ENCODE data around the gene MICOS13.
A peak's percentile ranks its signal among the peaks of the same experiment; 100 is the strongest.

The MICOS13 gene, protein sequence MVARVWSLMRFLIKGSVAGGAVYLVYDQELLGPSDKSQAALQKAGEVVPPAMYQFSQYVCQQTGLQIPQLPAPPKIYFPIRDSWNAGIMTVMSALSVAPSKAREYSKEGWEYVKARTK

DNA sequence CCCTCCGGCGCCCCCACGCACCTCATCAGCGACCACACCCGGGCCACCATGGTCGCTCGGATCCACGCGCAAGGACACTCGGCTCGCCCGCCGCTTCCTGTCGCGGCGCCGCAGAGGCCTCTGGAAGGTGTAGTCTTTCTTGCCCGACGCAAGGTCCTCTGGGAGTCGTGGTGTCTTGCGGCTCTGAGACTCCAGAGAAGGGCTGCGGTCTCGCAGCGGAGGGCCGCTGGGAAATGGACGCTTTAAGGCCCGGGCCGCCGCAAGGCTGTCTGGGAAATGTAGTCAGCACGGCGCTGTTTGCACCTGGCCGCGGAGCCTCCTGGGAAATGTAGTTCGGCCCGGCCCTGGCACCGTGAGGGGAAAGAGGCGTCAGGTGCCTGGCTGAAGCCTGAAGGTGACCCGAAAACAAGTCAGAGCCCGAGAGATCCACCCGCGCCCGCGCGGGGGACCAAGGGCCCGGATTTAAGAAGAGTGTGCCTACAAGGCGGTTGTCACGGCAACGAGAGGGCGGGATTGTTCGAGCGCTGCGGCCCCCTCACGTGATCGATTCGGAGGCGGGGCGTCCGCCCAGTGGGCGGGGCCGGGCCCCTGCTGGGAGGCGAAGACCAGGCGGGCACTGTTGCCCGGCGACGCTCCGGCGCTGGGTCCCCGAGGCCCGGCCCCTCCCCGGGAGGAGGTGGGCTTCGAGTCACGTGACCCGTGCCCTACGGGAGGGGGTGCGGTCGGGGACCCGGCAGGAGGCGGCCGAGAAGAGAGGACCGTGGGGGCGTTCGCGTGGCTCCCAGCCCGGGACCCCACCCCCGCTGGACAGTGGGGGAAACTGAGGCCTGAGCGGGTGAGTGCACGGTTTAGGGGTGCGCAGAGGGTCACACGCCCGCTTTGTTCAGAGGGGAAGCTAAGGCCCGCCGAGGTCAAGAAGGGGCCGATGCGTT is at the start of gene MICOS13, which contains the start of gene HSD11B1L:
Gene MICOS13, minus strand, starts transcription at position 80 of the 932 bp plus-strand sequence. Its CDS starts 30 bp downstream, at position 50.
Gene HSD11B1L, plus strand, starts transcription at position 591 of the 932 bp plus-strand sequence. CDS start 3,806 bp downstream, outside the sequence.
- ATAC-seq (peak; percentile 97), DNase-seq (peak; percentile 97)
- Mint-ChIP-seq H3K4me3 (peak within 1 kb of the TSS; percentile 98), H3K9me3 (no peaks in the 10 kb centered on the region), H3K27me3 (peaks cover 4% of the 10 kb centered on the region), H3K4me1 (peaks cover 16% of the 10 kb centered on the region), H3K36me3 (ENCODE audit: low read depth) (no peaks in the 10 kb centered on the region), H3K27ac (peak within 1 kb of the TSS; percentile 99)

DNA sequence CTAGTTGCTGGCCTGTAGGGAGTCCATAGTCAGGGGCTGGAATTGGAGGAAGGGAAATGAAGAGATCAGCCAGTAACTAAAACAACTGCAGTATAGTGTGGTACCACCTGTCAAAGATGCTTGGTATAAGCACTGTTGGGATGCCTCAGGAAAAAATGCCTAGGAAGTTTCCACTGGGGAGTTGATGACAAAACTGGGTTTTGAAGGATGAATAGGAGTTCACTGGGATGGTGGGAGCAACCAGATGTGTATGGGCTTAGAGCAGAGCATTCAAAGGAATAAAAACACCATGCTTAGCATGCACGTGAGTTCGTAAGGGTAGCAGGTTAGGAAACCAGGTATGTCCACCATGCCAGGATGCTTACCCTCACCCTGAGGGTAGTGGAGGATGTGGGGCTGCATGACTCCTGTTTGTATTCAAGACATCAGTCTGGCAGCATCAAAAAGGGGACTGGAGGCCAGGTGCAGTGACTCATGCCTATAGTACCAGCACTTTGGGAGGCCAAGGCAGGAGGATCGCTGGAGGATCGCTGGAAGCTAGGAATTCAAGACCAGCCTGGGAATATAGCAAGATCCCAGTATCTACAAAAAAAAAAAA is 47.2 kb upstream of the MICOS13 start:
- H3K27me3 Mint-ChIP-seq: peaks cover 2% of the 10 kb centered on the region
- H3K9me3 Mint-ChIP-seq: no peaks in the 10 kb centered on the region
- H3K4me3 Mint-ChIP-seq: no peak overlapping the region
- H3K27ac Mint-ChIP-seq: no peak overlapping the region
- no peaks in the 10 kb centered on the region for H3K36me3 Mint-ChIP-seq (ENCODE audit: low read depth)
- H3K4me1 Mint-ChIP-seq: no peaks in the 10 kb centered on the region
- DNase-seq: no peak
- ATAC-seq: no peak

DNA sequence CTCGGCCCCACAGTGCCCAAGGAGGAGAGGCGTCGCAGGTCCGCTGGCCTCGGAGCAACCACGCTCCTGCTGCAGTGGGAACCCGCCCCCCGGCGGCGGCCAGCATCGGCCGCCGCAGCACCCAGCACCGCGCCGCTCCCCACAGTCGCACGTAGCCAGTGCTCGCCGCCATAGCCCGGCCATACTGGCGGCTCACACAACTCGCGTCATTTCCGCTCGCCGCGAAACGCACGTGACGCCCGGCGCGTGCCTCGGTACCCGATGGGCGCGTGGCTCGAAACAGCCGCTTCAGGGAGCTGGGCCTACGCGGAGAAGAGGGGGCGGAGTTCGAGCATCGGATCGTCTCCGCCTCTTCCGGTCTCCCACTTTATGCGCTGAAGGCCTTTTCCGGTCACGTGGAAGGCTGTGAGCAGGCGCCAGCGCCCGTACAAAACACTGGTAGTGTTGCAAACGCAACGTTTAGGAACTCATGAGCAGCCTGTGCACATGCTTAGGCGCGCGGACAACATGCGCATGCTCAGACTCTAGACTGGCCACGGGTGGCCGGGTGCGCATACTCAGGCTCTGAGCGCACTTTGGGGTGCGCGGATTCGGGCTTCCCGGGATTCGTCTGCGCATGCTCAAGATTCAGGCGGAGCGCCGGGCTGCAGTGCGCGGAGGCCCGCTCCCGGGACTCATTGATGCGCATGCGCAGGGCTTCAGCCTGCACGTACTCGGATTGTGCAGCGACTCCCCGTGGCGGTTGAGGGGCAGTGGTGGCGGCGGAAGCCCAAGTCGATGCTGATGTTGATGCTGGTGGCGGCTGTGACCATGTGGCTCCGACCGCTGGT is 39.9 kb upstream of the MICOS13 start, which contains the start of the genes CATSPERD and LONP1:
Gene CATSPERD, plus strand, starts transcription at position 677 of the 830 bp plus-strand sequence. Its CDS starts 101 bp downstream, at position 778.
Gene LONP1, minus strand, starts transcription at position 186 of the 830 bp plus-strand sequence. Its CDS starts 14 bp downstream, at position 172.
- Mint-ChIP-seq H3K36me3 (ENCODE audit: low read depth) (peaks cover 32% of the 10 kb centered on the region), H3K4me1 (peaks cover 40% of the 10 kb centered on the region), H3K4me3 (peak within 1 kb of the TSS; percentile 96), H3K9me3 (no peaks in the 10 kb centered on the region), H3K27ac (peak within 1 kb of the TSS; percentile 97), H3K27me3 (peaks cover 4% of the 10 kb centered on the region)
- peak; percentile 80 for ATAC-seq
- peak; percentile 99 for DNase-seq

DNA sequence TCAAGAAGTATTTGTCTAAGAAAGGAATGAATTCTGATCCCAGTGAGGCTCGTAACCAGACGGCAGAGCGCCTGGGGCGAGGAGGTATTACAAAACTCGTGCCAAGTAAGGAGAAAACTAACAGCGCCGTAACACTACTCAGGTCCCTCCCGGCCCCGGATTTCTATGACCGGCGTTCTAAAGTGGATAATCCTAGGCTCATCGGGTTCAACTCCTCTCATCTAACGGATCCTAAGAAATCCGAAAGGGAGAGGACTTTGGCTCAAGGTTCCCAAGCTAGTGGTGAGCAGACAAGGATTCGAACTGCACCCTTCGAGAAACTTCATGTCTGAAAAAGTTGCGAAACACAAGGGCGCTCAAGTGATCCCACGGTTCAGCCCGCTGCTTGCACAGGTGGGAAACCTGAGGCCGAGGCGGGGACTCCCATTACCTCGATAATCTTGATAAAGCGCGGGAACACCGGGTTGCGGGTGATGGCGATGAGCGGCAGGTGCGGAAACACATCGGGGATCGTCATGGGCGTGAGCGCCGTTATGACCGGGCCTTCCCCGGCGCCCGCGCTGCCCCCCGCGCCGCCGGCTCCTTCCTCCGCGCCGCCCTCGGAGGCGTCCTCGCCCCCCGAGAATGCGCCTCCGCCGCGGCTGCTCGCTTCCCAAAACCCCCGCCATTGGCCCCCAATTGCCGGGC is 39.1 kb upstream of the MICOS13 start:
- peaks cover 40% of the 10 kb centered on the region for H3K4me1 Mint-ChIP-seq
- H3K27ac Mint-ChIP-seq: peak overlapping the region; percentile 97
- DNase-seq (peak; percentile 37), ATAC-seq (no peak)
- H3K9me3 Mint-ChIP-seq: no peaks in the 10 kb centered on the region
- H3K4me3 Mint-ChIP-seq: peak overlapping the region; percentile 96
- H3K36me3 Mint-ChIP-seq (ENCODE audit: low read depth): peaks cover 32% of the 10 kb centered on the region
- H3K27me3 Mint-ChIP-seq: peaks cover 4% of the 10 kb centered on the region

DNA sequence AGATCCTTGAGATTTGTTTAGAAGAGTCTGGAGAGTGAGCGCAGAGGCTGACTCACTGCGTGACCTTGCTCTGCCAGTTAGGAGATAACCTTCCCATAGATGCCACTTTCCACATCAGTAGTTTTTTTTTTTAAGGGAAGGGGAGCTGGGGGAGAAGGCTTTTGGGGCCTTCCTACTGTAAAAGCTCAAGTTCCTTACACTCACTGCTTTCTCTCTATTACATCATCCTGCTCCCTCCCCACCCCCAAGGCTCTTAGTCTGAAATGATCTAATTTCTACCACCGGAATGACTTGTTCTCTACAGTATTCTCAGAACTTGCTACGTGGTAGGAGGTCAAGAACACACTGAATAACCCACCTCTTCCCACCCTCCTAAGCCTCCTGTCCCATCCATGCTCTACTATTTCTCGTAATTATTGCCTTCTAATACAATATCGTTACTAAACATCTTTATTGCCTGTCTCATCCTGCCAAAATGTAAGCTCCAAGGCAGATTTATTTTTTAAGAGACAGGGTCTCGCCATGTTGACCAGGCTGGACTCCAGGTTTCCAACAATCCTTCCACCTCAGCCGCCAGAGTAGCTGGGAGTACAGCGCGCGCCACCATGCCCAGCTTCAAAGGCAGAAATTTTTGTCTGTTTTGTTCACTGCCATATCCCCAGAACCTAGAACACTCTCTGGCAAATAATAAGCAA is 38.4 kb upstream of the MICOS13 start:
- Mint-ChIP-seq H3K9me3 (no peaks in the 10 kb centered on the region), H3K27ac (peak overlapping the region; percentile 97), H3K4me1 (peaks cover 43% of the 10 kb centered on the region), H3K36me3 (ENCODE audit: low read depth) (peaks cover 36% of the 10 kb centered on the region), H3K4me3 (peak overlapping the region; percentile 96), H3K27me3 (peaks cover 4% of the 10 kb centered on the region)
- peak; percentile 58 for DNase-seq
- ATAC-seq: peak; percentile 37

DNA sequence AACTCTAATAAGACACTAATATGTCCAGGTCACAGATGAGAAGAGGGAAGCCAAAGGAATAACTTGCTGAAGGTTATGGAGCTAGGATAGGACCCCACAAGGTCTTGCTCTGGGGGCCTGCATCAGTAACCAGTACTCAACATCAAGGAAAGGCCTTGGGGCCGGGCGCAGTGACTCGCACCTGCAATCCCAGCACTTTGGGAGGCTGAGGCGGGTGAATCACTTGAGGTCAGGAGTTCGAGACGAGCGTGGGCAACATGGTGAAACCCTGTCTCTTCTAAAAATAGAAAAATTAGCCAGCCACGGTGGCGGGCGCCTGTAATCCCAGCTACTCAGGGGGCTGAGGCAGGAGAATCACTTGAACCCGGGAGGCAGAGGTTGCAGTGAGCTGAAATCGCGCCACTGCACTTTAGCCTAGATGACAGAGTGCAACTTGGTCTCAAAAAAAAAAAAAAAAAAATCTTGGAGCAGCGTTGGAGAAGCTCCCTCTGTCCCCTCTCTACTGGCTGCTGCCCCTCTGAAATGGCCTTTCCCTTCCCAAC is 37.8 kb upstream of the MICOS13 start:
- Mint-ChIP-seq H3K27ac (peak overlapping the region; percentile 97), H3K4me3 (peak overlapping the region; percentile 96), H3K36me3 (ENCODE audit: low read depth) (peaks cover 41% of the 10 kb centered on the region), H3K27me3 (peaks cover 4% of the 10 kb centered on the region), H3K4me1 (peaks cover 43% of the 10 kb centered on the region), H3K9me3 (no peaks in the 10 kb centered on the region)
- peak; percentile 21 for ATAC-seq
- DNase-seq: peak; percentile 65

DNA sequence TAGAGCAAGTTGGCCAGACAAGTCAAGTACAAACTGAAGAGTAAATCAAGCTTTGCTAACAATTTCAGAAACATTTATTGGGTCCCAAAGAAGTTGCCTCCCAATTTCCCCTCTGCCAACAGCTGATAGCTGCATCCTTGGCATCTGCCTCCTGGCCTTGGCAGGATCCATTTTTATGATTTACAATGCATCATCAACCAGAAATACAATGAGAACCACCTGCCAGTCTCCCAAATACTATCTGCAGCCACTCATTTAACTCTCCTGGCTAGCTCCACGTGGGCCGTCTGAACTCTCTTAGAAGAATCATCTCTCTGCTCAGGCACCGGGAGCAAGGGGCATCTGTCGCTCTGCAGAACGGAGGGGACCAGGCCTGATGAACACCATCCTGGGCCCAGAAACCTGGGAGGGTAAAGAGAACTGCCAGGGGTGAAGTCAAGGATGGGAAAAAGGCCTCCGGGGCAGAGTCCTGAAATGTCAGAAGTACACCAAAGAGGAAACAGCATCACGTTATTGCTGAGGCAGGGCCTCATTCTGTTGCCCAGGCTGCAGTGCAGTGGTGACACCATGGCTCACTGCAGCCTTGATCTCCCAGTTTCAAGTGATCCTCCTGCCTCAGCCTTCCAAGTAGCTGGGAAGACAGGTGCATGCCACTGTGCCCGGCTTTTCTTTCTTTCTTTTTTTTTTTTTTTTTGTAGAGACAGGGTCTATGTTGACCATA is 37.1 kb upstream of the MICOS13 start:
- peaks cover 43% of the 10 kb centered on the region for H3K4me1 Mint-ChIP-seq
- peak overlapping the region; percentile 97 for H3K27ac Mint-ChIP-seq
- H3K27me3 Mint-ChIP-seq: peaks cover 4% of the 10 kb centered on the region
- peaks cover 44% of the 10 kb centered on the region for H3K36me3 Mint-ChIP-seq (ENCODE audit: low read depth)
- ATAC-seq (no peak), DNase-seq (no peak)
- H3K9me3 Mint-ChIP-seq: no peaks in the 10 kb centered on the region
- peak overlapping the region; percentile 96 for H3K4me3 Mint-ChIP-seq

DNA sequence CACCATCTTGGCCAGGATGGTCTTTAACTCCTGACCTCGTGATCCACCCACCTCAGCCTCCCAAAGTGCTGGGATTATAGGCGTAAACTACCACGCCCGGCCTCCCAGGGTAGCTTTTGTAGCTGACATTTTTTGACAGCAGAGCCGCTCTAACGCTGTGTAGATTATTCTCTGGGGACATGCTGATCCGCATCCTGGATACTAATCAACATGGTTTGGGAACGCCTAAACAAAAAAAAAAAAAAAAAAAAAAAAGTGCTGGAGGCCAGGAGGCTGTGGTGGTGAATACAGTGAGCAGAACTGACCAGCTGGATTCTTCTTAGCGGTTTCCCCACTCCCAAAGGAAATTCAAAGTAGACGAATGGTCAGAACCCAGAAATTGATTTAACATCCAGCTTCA is 34.5 kb upstream of the MICOS13 start:
- Mint-ChIP-seq H3K4me3 (no peak overlapping the region), H3K27me3 (no peaks in the 10 kb centered on the region), H3K36me3 (ENCODE audit: low read depth) (peaks cover 54% of the 10 kb centered on the region), H3K4me1 (peaks cover 33% of the 10 kb centered on the region), H3K9me3 (no peaks in the 10 kb centered on the region), H3K27ac (no peak overlapping the region)
- ATAC-seq: no peak
- no peak for DNase-seq

DNA sequence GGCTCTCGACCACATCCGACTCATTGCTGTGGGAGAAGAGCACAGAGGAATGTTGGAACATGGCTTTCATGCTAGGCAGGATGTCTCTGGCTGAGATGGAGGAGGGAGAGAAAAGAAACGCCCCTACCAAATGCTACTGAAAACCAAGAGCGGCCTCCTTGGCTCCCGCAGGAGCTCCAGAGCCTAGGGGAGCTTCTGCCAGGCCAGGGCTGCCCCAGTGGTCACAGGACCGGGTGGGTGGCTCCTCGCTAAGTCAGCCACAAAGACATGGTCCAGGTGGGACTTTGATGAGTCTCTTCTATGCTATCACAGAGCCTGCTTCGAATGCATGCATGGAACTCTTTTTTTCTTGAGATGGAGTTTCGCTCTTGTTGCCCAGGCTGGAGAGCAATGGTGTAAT is 32.9 kb upstream of the MICOS13 start:
- Mint-ChIP-seq H3K27ac (peak overlapping the region; percentile 59), H3K4me3 (no peak overlapping the region), H3K9me3 (no peaks in the 10 kb centered on the region), H3K27me3 (no peaks in the 10 kb centered on the region), H3K36me3 (ENCODE audit: low read depth) (peaks cover 42% of the 10 kb centered on the region), H3K4me1 (peaks cover 24% of the 10 kb centered on the region)
- DNase-seq: no peak
- ATAC-seq: no peak

DNA sequence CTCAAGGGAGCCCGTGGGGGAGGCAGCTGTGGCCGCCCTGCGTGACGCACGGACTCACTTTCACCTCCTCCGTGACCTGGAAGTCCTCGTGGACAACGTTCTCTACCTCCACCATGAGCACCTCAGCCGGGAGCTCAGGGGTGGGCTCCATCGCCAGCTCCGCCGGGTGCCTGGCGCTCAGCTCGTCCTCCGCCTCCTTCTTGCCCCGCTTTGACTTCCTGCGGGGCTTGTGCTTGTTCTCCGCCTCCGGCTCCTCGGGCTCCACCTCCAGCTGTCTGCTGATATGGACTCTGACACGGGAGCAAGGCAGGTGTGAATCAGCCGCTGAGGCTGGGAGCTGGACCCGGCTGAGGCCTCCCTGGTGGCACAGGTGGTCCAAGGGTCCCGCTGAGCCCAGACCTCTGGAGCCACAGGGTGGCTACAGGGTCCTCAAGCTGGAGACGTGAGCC is 31.4 kb upstream of the MICOS13 start:
- Mint-ChIP-seq H3K27ac (no peak overlapping the region), H3K36me3 (ENCODE audit: low read depth) (peaks cover 37% of the 10 kb centered on the region), H3K4me1 (peaks cover 12% of the 10 kb centered on the region)

DNA sequence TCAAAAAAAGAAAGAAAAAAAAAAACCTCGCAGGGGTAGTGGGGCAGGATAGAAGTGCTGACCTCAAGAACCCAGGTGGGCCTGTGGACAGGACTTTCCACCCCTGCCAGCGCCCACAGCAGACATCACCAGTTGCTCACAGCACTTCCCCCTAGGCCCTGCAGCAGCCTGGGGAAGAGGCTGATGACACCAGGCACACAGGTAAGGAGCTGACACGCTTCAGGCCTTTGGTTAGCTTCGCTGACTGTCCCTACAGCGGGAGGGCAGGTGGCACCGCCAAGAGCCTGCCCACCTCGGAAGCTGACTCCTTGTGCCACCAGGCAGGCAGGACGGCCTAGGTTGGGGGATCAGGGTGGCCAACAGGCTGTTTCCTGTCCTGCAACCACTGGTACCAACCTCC is 30.7 kb upstream of the MICOS13 start:
- H3K36me3 Mint-ChIP-seq (ENCODE audit: low read depth): peaks cover 35% of the 10 kb centered on the region
- no peak overlapping the region for H3K27ac Mint-ChIP-seq
- DNase-seq (no peak), ATAC-seq (no peak)
- H3K4me3 Mint-ChIP-seq: no peak overlapping the region
- no peaks in the 10 kb centered on the region for H3K27me3 Mint-ChIP-seq
- no peaks in the 10 kb centered on the region for H3K9me3 Mint-ChIP-seq
- peaks cover 7% of the 10 kb centered on the region for H3K4me1 Mint-ChIP-seq

More for the DNA sequence above, 31.4 kb upstream of the MICOS13 start:
- Mint-ChIP-seq H3K4me3 (no peak overlapping the region), H3K27me3 (no peaks in the 10 kb centered on the region), H3K9me3 (no peaks in the 10 kb centered on the region)
- no peak for ATAC-seq
- DNase-seq: no peak
